Measurements from ENCODE around the gene JAKMIP1. TPM values are rescaled to one million over a fixed set of nuclear protein-coding genes. Genes with fewer than 3 reads are reported as not detected.

The JAKMIP1 gene
- polyA plus RNA-seq, 3 donors: 0.08 TPM; not detected in 2

DNA sequence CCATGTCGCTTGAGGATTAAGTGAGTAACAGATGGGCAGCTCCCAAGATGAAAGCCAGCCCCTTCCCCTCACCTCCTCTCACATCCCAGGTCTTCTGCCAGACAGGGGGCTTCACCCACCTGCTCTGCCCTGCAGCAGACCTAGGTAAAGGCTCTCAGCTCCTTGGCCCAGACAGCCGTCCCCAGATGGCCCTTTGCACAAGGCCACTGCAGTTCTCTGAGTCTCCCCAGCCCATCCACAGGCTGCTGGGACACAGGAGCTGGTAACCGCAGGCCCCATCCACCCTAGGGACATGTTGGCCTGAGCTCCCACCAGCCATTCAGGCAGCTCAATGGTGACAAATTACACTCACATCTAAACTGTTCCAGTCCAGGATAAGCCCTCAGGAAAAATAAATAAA is 197.4 kb downstream of the JAKMIP1 start:
- H3K4me3 ChIP-seq (replicated peaks in 1 of 3; ENCODE audit: low read depth in 2 of 3, low read length in 3 of 3): no peak overlapping the region
- no peaks in the 10 kb centered on the region for H3K36me3 Mint-ChIP-seq
- H3K4me2 ChIP-seq (replicated peaks; ENCODE audit: extremely low read depth, low read length, poor library complexity, severe bottlenecking): no peak overlapping the region
- peaks cover 1 to 10% (median 3%) of the 10 kb centered on the region in 3 donors for H3K27me3 Mint-ChIP-seq (ENCODE audit: low read depth in 3 of 3)
- no peaks in the 10 kb centered on the region for H3K36me3 ChIP-seq (replicated peaks in 1 of 2; ENCODE audit: control insufficient read depth in 1 of 2, insufficient read depth in 2 of 2, low read length in 2 of 2)
- H3K27ac ChIP-seq (ENCODE audit: low read depth in 1 of 2, low read length in 2 of 2): no peak overlapping the region
- H3K9me3 Mint-ChIP-seq: no peaks in the 10 kb centered on the region
- WGBS (ENCODE audit: insufficient coverage): 75% methylated on average over 2 of the region's 3 CpGs
- H3K4me3 Mint-ChIP-seq: no peak overlapping the region
- H4K20me1 ChIP-seq (ENCODE audit: insufficient read depth, low read length): no peaks in the 10 kb centered on the region
- no peaks in the 10 kb centered on the region for H3K79me2 ChIP-seq (ENCODE audit: insufficient read depth, low read length)
- no peaks in the 10 kb centered on the region for H3K4me1 ChIP-seq (ENCODE audit: control insufficient read depth in 1 of 2, insufficient read depth in 2 of 2, low read length in 2 of 2)
- DNase-seq: no peak
- no peak overlapping the region for H2AFZ ChIP-seq (ENCODE audit: insufficient read depth, low read depth, low read length, poor library complexity, severe bottlenecking)
- H3K27ac Mint-ChIP-seq: no peak overlapping the region
- no peaks in the 10 kb centered on the region for H3K4me1 Mint-ChIP-seq
- no peaks in the 10 kb centered on the region for H3K27me3 ChIP-seq (ENCODE audit: control insufficient read depth in 2 of 2, insufficient read depth in 2 of 2, low read length in 2 of 2)
- no peaks in the 10 kb centered on the region for H3K9me3 ChIP-seq (replicated peaks in 1 of 2; ENCODE audit: control insufficient read depth in 1 of 2, insufficient read depth in 1 of 2, low read length in 2 of 2)
- intact Hi-C loops (cut with micrococcal nuclease): no loop called here
- no peak overlapping the region for H3K9ac ChIP-seq (ENCODE audit: insufficient read depth, low read length, poor library complexity, severe bottlenecking)
- no peak for TF ChIP-seq CTCF (IDR thresholded peaks at IDR 0.05)

GRCh38 chr4:6002492-6002833 is 197.9 kb downstream of the JAKMIP1 start:
- Histone ChIP-seq H3K9me3 (replicated peaks in 1 of 2; ENCODE audit: control insufficient read depth in 1 of 2, insufficient read depth in 1 of 2, low read length in 2 of 2) (no peaks in the 10 kb centered on the region), H3K4me1 (ENCODE audit: control insufficient read depth in 1 of 2, insufficient read depth in 2 of 2, low read length in 2 of 2) (no peaks in the 10 kb centered on the region), H3K4me3 (replicated peaks in 1 of 3; ENCODE audit: low read depth in 2 of 3, low read length in 3 of 3) (no peak overlapping the region), H3K4me2 (replicated peaks; ENCODE audit: extremely low read depth, low read length, poor library complexity, severe bottlenecking) (no peak overlapping the region), H3K27me3 (ENCODE audit: control insufficient read depth in 2 of 2, insufficient read depth in 2 of 2, low read length in 2 of 2) (no peaks in the 10 kb centered on the region), H3K9ac (ENCODE audit: insufficient read depth, low read length, poor library complexity, severe bottlenecking) (no peak overlapping the region), H2AFZ (ENCODE audit: insufficient read depth, low read depth, low read length, poor library complexity, severe bottlenecking) (no peak overlapping the region), H3K79me2 (ENCODE audit: insufficient read depth, low read length) (no peaks in the 10 kb centered on the region), H4K20me1 (ENCODE audit: insufficient read depth, low read length) (no peaks in the 10 kb centered on the region), H3K27ac (ENCODE audit: low read depth in 1 of 2, low read length in 2 of 2) (no peak overlapping the region), H3K36me3 (replicated peaks in 1 of 2; ENCODE audit: control insufficient read depth in 1 of 2, insufficient read depth in 2 of 2, low read length in 2 of 2) (no peaks in the 10 kb centered on the region)
- H3K9me3 Mint-ChIP-seq: no peaks in the 10 kb centered on the region
- intact Hi-C loops (cut with micrococcal nuclease): no loop called here
- peaks cover 0 to 7% (median 2%) of the 10 kb centered on the region in 3 donors for H3K27me3 Mint-ChIP-seq (ENCODE audit: low read depth in 3 of 3)
- no peak for DNase-seq
- H3K4me3 Mint-ChIP-seq: no peak overlapping the region
- H3K4me1 Mint-ChIP-seq: no peaks in the 10 kb centered on the region
- 100% methylated on average over 4 of the region's 5 CpGs for WGBS (ENCODE audit: insufficient coverage)
- no peaks in the 10 kb centered on the region for H3K36me3 Mint-ChIP-seq
- no peak for TF ChIP-seq CTCF (IDR thresholded peaks at IDR 0.05)
- no peak overlapping the region for H3K27ac Mint-ChIP-seq

Measured in CD14-positive monocyte (primary cell).